GM12873 (cell line): ENCODE data around the gene TRPM5.
A peak's percentile ranks its signal among the peaks of the same experiment; 100 is the strongest.

Experiments used
- CTCF ChIP-seq: IDR thresholded peaks from 2 replicates; pipeline ENCODE4 v1.5.1; 2012; ENCODE audit warnings: low read depth, mild to moderate bottlenecking, moderate library complexity, low read length, control low read depth; ENCODE audit not compliant: insufficient read depth; ENCODE audit errors: missing control alignments

TRPM5 gene

GRCh38 chr11:2400762-2401435 is 43.4 kb downstream of the TRPM5 start:
- TF ChIP-seq CTCF = no peak

- peak; percentile 98 for TF ChIP-seq CTCF
These were observed 44.1 kb downstream of the TRPM5 start, which contains the start of gene TSSC4 for GRCh38 chr11:2400069-2400761. TSSC4 (plus strand) TSS chr11:2400750; CDS start chr11:2402634, 1,884 bp downstream.

GRCh38 chr11:2399488-2400068 is 44.7 kb downstream of the TRPM5 start:
- TF ChIP-seq CTCF = no peak

- TF ChIP-seq CTCF = peak; percentile 16
These were observed 45.5 kb downstream of the TRPM5 start for GRCh38 chr11:2398664-2399355.

GRCh38 chr11:2397005-2397404 is 47.3 kb downstream of the TRPM5 start:
- TF ChIP-seq CTCF = no peak

GRCh38 chr11:2396471-2396870 is 47.8 kb downstream of the TRPM5 start:
- no peak for TF ChIP-seq CTCF

- no peak for TF ChIP-seq CTCF
These were observed 48.5 kb downstream of the TRPM5 start for GRCh38 chr11:2395856-2396255.
